GM23338 (cell line): ENCODE measurements around the gene TBRG4. TPM values are rescaled to one million over a fixed set of nuclear protein-coding genes. Genes with fewer than 3 reads are reported as not detected.

Experiments used
- ATAC-seq: fragments of 200-7000 bp; cut with Tn5 transposase; 3 replicates; pipeline ENCODE4 v1.9.1; 2020
- DNase-seq: peaks from one replicate; pipeline ENCODE4 v3.0.0-alpha.2; 2015; ENCODE audit warnings: low spot score
- H2AFZ ChIP-seq: fragments of 200-600 bp; sonication (generic); 2 replicates; pipeline ENCODE4 v1.8.0; 2016; ENCODE audit warnings: antibody characterized with exemption, mild to moderate bottlenecking, moderate library complexity
- H3F3A ChIP-seq: fragments of 200-600 bp; sonication (generic); replicated peaks from 2 replicates; pipeline ENCODE4 v1.8.0; 2017; ENCODE audit warnings: antibody characterized with exemption, mixed run types, low read depth
- H3K27ac ChIP-seq: fragments of 200-600 bp; sonication (generic); 2 replicates; pipeline ENCODE4 v1.6.1; 2016; ENCODE audit warnings: low read depth
- H3K27me3 ChIP-seq: fragments of 200-600 bp; sonication (generic); 2 replicates; pipeline ENCODE4 v1.8.0; 2016; ENCODE audit warnings: mild to moderate bottlenecking, mixed run types, moderate library complexity; ENCODE audit not compliant: insufficient read depth
- H3K36me3 ChIP-seq: fragments of 200-600 bp; sonication (generic); 2 replicates; pipeline ENCODE4 v1.8.0; 2016; ENCODE audit warnings: mild to moderate bottlenecking; ENCODE audit not compliant: insufficient read depth
- H3K4me1 ChIP-seq: fragments of 200-600 bp; sonication (generic); 2 replicates; pipeline ENCODE4 v1.8.0; 2016; ENCODE audit warnings: mild to moderate bottlenecking, moderate library complexity; ENCODE audit not compliant: insufficient read depth
- H3K4me2 ChIP-seq: fragments of 200-600 bp; sonication (generic); 2 replicates; pipeline ENCODE4 v1.7.1; 2017; ENCODE audit warnings: mixed run types
- H3K4me3 ChIP-seq: fragments of 200-600 bp; sonication (generic); 2 replicates; pipeline ENCODE4 v1.6.1; 2016; ENCODE audit warnings: mixed run types
- H3K79me2 ChIP-seq: fragments of 200-600 bp; sonication (generic); replicated peaks from 2 replicates; pipeline ENCODE4 v1.8.0; 2017; ENCODE audit warnings: mild to moderate bottlenecking; ENCODE audit not compliant: insufficient read depth
- H3K9me2 ChIP-seq: fragments of 200-600 bp; sonication (generic); 2 replicates; pipeline ENCODE4 v1.8.0; 2017; ENCODE audit not compliant: insufficient read depth
- H4K20me1 ChIP-seq: fragments of 200-600 bp; sonication (generic); replicated peaks from 2 replicates; pipeline ENCODE4 v1.8.0; 2017; ENCODE audit warnings: mild to moderate bottlenecking; ENCODE audit not compliant: insufficient read depth
- H3K27ac Mint-ChIP-seq: 2 replicates; pipeline ENCODE4 v1.8.0; 2020; ENCODE audit warnings: inconsistent platforms, mild to moderate bottlenecking, moderate library complexity, mixed read lengths
- H3K27me3 Mint-ChIP-seq: 3 replicates; pipeline ENCODE4 v1.8.0; 2022; ENCODE audit warnings: low read depth, mild to moderate bottlenecking, moderate library complexity, mixed read lengths, inconsistent platforms; ENCODE audit not compliant: insufficient read depth, poor library complexity
- H3K36me3 Mint-ChIP-seq: 3 replicates; pipeline ENCODE4 v1.8.0; 2021; ENCODE audit warnings: low read depth, mild to moderate bottlenecking, inconsistent platforms, moderate library complexity, mixed read lengths
- H3K4me1 Mint-ChIP-seq: 3 replicates; pipeline ENCODE4 v1.8.0; 2020; ENCODE audit warnings: mild to moderate bottlenecking, inconsistent platforms, mixed read lengths
- H3K4me3 Mint-ChIP-seq: 3 replicates; pipeline ENCODE4 v1.8.0; 2021; ENCODE audit warnings: moderate library complexity, mild to moderate bottlenecking, inconsistent platforms, mixed read lengths
- H3K9me3 Mint-ChIP-seq: 3 replicates; pipeline ENCODE4 v1.8.0; 2020; ENCODE audit warnings: moderate library complexity, mild to moderate bottlenecking, inconsistent platforms, mixed read lengths
- CREB1 ChIP-seq: fragments of 250-450 bp; sonication (Bioruptor Pico); IDR thresholded peaks from 2 replicates; pipeline ENCODE4 v1.5.0; 2020; ENCODE audit warnings: low read depth, mild to moderate bottlenecking, moderate library complexity
- ETS1 ChIP-seq: IDR thresholded peaks from 2 replicates; pipeline ENCODE4 v1.6.1; 2016; ENCODE audit warnings: antibody characterized with exemption
- EZH2 ChIP-seq: fragments of 200-600 bp; sonication (generic); IDR thresholded peaks from one replicate; pipeline ENCODE4 v1.8.0; 2017; ENCODE audit warnings: antibody characterized with exemption, mild to moderate bottlenecking, low read depth; ENCODE audit not compliant: unreplicated experiment
- EZH2phosphoT487 ChIP-seq: fragments of 200-600 bp; sonication (generic); IDR thresholded peaks from one replicate; pipeline ENCODE4 v1.8.1; 2018; ENCODE audit warnings: antibody characterized with exemption; ENCODE audit not compliant: unreplicated experiment
- NANOG ChIP-seq: IDR thresholded peaks from 2 replicates; pipeline ENCODE4 v1.6.1; 2016; ENCODE audit warnings: antibody characterized with exemption, borderline replicate concordance
- ZNF114 ChIP-seq: fragments of 250-450 bp; sonication (Bioruptor Pico); IDR thresholded peaks from 2 replicates; pipeline ENCODE4 v1.5.0; 2020; ENCODE audit warnings: mild to moderate bottlenecking, moderate library complexity
- ZNF462 ChIP-seq: fragments of 250-450 bp; sonication (Bioruptor Pico); IDR thresholded peaks from 2 replicates; pipeline ENCODE4 v1.5.0; 2020; ENCODE audit warnings: mild to moderate bottlenecking, moderate library complexity
- polyA plus RNA-seq: library from polyadenylated mRNA; unstranded; fragments of >200 nt; fragmentation: Nextera tagmentation; extraction: Ambion mirVana; gene quantifications from 2 replicates; pipeline ENCODE4 v1.2.1, GENCODE V29; 2016
- total RNA-seq: library from RNA; depleted of rRNA; stranded (reverse); fragments of >200 nt; shearing (Covaris generic); gene quantifications from 2 replicates; pipeline ENCODE4 v1.2.3, GENCODE V29; 2014
- TF ChIP-seq, protein P1 (sequence below): IDR thresholded peaks from one replicate; pipeline ENCODE4 v1.6.1; 2018; ENCODE audit warnings: antibody characterized with exemption; ENCODE audit not compliant: unreplicated experiment

Gene TBRG4
- total and polyA plus RNA-seq, 2 experiments from 2014 or later = 72.5 to 162 TPM

DNA sequence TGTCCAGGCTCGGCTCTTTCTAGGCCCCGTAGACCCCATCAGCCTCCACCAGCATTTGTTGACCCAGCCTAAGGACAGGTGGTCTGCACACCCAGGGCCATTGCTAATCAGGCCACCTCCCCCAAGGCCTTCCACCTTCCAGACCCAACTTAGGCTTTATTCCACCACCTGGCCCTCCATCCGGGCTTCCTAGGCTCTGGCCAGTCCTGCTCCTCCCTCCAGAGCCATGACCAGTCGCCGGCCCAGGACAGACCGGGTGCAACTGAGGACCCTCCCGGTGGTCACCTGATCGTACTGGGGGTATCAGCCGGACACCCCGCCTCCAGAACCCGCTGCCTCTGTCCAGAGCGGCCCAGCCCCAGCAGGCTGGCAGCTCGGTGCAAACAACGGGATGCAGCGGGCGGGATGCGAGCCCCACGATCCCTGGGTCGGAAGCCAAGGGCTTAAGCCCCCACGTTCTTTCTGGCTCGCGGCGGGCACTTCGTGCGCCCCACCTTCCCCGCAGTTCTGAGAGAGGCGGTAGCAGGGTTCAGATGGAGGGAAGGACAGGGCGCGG is 23.3 kb downstream of the TBRG4 start (continued):
- TF ChIP-seq ZNF462 (CRISPR knock-in tag) = no peak

GRCh38 chr7:45087301-45088145 is 24.0 kb downstream of the TBRG4 start:
- Histone ChIP-seq H3K9me2 (no peaks in the 10 kb centered on the region), H3K4me2 (peak overlapping the region; percentile 86), H3K27me3 (0 out of 2 replicates have a peak, but pooled peaks cover 6% of the 10 kb centered on the region), H2AFZ (no peak overlapping the region), H3F3A (0 out of 2 replicates have a peak, but pooled peaks cover 11% of the 10 kb centered on the region), H4K20me1 (no peaks in the 10 kb centered on the region), H3K27ac (no peak overlapping the region), H3K36me3 (no peaks in the 10 kb centered on the region), H3K79me2 (no peaks in the 10 kb centered on the region), H3K4me3 (peak overlapping the region; percentile 83), H3K4me1 (0 out of 2 replicates have a peak, but pooled peaks cover 7% of the 10 kb centered on the region)
- H3K9me3 Mint-ChIP-seq = no peaks in the 10 kb centered on the region; the same call in 2 of the 3 replicates
- no peaks in the 10 kb centered on the region for H3K36me3 Mint-ChIP-seq
- ATAC-seq (no peak), DNase-seq (no peak)
- TF ChIP-seq EZH2phosphoT487 (no peak), ETS1 (no peak), NANOG (no peak), EZH2 (no peak), ZNF114 (CRISPR knock-in tag) (no peak), CREB1 (no peak)
- TF ChIP-seq, protein P1, sequence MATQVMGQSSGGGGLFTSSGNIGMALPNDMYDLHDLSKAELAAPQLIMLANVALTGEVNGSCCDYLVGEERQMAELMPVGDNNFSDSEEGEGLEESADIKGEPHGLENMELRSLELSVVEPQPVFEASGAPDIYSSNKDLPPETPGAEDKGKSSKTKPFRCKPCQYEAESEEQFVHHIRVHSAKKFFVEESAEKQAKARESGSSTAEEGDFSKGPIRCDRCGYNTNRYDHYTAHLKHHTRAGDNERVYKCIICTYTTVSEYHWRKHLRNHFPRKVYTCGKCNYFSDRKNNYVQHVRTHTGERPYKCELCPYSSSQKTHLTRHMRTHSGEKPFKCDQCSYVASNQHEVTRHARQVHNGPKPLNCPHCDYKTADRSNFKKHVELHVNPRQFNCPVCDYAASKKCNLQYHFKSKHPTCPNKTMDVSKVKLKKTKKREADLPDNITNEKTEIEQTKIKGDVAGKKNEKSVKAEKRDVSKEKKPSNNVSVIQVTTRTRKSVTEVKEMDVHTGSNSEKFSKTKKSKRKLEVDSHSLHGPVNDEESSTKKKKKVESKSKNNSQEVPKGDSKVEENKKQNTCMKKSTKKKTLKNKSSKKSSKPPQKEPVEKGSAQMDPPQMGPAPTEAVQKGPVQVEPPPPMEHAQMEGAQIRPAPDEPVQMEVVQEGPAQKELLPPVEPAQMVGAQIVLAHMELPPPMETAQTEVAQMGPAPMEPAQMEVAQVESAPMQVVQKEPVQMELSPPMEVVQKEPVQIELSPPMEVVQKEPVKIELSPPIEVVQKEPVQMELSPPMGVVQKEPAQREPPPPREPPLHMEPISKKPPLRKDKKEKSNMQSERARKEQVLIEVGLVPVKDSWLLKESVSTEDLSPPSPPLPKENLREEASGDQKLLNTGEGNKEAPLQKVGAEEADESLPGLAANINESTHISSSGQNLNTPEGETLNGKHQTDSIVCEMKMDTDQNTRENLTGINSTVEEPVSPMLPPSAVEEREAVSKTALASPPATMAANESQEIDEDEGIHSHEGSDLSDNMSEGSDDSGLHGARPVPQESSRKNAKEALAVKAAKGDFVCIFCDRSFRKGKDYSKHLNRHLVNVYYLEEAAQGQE = no peak
- no peak overlapping the region for H3K27ac Mint-ChIP-seq
- H3K4me3 Mint-ChIP-seq = peak overlapping the region; percentile 65
- H3K27me3 Mint-ChIP-seq = peaks cover 30% of the 10 kb centered on the region
- peaks cover 5% of the 10 kb centered on the region for H3K4me1 Mint-ChIP-seq
